HG03432 (cell line): ENCODE data around the gene PEX11B.

Source experiments
- ATAC-seq: cut with Tn5 transposase; IDR thresholded peaks from one replicate; pipeline ENCODE4 v1.9.1; 2021; ENCODE audit warnings: mild to moderate bottlenecking, moderate library complexity; ENCODE audit not compliant: unreplicated experiment

Gene PEX11B

DNA sequence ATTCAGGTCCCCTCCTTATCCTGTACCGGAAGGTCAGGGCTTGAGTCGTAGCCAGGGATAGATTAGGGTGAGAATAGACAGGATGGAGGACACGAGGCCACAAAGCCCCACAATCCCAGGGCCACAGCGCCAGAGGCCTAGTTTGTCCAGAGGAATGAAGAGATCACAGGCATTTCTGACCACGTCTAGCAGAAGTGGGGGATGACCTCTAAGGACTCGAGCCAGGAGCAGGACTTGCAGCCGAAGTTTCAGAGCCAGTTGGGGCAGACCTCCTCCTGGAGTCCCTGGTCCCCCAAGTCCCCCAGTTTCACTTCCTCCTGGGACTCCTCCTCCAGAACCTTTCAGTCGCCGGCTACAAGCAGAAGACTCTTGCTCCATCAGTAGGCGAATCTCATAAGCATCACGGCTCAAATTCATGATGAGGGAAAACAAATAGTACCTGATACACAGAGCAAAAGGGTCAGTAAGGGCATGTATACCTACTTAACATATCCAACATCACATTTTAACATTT is 6.3 kb downstream of the PEX11B start:
- no peak for ATAC-seq

DNA sequence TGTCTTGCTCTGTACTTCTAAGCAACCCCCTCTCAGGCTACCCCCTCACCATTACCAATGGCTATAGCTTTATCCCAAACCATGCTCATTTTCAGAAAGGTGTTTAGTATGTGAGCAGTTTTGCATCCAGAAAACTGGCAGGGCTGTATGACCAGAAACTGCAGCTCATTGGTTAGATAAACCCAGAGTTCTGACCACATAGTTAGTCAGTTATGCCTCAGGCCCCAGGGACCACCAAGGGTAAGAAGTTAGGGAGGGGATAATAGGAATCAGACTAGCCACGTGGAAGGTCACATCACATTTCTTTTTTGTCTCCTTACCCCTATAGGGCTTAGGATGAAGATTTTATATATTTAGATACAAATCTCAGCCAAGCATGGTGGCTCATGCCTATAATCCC is 9.9 kb downstream of the PEX11B start:
- ATAC-seq: no peak

DNA sequence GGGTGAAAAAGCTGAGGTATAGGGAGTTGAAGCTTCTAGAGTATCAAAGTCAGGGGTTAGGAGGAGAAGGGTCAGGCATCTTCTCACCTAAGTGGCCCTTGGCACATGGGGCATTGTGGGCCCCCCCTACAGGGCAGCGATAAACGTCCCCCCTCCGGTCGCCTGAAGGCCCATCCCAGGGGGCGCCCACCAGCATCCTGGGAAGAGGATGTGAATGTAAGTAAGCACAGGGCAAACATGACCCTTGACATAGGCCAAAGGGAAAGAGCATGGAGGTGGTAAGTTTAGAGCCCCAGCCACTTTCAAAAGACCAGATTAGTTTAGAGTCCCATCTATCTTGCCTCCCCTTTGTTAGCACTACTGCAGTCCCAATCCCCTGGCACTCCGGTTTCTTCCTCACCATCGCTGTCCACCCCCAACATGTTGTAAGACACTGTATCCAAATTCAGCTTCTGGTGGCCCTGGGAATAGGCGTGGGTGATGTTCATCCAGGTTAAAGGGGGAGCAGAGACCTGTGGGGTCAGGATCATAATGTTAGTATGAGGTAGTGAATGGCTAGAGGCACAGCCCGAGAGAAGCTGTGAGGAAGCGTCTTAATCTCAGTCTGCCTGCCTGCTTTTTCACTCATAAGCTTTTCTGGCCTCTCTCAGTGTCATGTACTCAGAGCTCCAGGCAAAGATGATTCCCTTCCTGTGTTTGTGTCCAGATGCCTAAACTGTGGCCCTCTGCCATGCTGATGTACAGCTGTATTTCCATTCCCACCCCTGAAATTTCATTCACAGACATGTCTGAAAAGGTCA is 11.4 kb downstream of the PEX11B start:
- no peak for ATAC-seq

DNA sequence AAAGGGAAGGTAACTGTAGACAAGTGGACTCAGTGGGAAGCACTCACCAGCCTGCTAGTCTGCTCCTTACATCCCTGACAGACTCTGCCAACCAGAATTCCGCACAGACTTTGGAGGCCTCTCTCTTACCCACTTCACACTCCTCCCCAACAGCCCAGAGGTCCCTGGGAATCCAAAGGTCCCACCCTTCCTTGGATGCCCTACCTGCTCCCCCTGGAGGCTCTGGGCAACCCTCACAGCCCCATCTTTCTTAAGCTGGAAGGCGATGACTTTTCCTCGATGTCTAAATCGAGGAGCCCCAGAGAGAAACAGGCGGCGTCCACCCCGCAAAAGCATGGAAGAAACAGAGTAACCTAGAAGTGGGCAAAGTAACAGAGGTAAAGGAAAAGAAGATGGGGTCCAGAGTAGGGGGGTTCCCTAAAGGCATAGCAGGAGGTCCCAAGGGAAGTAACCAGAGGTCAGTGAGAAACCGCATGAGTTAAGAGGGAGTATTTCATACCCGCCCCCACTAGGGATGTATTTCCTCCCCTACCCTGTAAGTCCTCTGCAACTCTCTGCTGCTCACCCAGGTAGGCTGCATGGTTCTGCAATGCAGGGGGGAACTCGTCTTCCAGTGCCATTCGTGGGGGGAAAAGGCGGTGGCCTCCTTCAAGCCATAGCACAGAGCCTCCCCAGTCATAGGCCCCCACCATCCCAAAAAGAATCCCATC is 17.1 kb downstream of the PEX11B start:
- no peak for ATAC-seq

DNA sequence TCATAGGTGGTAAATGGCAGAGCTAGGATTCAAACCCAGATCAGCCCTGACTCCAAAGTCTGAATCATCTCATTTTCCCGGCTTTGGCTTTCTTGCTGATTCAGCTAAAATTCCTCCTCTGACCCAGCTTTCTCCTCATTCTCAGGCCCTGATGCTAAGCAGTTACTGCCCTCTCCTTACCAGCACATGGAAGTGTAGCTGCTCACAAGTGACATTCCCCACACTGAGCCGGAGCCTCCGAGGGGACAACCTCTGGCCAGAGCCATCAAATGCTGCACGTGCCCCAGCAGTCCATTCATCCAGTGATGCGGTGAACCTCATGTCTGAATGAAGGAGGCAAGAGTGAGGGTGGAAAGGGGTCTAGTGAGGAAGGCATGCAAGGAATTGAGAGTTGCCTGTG is 19.8 kb downstream of the PEX11B start:
- ATAC-seq: no peak

DNA sequence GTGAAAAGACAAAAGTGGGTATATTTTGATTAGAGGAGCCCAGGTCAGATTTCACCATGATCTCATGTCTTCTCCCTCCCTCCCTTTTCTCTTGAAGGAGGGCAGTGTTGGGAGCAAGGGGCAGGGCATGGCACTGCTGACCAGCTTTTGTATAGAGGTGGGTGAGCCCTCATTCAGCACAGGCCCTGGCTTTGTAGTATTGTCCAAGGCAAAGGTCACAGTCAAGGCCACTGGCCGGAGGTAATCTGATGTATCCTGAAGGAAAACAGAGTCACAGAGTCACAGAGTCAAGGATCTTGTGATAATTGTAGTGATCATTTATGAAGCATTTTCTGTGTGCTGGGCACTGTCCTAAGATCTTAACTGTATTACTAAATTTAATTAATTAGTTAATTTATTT is 20.5 kb downstream of the PEX11B start:
- no peak for ATAC-seq

DNA sequence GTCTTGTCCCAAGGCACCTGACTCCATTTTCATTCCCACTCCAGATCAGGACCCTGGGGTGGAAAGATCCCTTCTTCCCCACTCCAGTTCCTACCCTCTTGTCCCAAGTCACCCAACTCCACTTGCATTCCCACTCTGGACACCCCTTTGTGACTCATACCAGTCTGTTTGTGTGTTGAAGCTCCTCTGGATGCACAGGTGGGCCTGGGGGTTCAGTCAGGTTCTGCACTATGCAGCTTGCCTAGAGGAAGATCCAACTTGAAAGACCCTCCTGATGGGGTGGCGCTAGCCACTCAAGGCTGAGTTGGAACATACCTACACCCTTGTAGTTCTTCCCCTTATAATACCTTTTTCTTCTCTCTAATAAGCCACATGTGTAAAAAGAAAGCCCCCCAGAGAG is 23.0 kb downstream of the PEX11B start:
- ATAC-seq: no peak

DNA sequence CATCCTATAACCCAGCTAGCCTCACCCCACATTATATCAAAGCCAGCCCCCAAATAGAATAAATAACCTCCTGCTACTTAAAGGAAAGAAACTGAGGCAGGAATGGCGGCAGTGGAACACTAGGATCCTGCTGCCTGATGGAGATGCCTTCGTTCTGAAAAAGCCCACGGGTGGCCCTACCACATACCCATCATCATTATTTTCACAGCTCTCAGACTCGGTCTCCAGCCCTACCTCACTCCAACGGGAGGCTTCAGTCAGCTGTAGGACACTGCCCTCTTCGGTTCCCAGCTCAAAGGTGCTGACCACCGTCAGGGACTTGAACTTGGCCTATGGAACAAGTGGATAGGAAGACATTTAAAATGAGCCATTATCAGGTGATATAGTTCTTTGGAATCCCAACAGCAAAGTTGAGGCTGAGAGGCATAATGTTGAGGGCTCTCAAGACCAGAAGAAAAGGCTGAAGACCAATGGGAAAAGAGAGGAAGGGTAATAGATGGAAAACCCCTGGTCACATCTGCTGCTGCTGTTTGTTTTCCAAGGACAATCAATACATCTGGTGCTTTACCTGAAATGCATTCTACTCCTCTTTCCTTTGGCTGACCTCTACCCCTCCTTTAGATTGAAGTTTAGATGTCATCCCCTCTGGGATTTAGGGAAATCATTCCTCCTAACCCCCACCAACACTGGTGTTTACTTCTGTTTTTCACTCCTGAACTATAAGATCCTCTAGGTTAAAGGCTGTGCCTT is 25.0 kb downstream of the PEX11B start:
- ATAC-seq: no peak

DNA sequence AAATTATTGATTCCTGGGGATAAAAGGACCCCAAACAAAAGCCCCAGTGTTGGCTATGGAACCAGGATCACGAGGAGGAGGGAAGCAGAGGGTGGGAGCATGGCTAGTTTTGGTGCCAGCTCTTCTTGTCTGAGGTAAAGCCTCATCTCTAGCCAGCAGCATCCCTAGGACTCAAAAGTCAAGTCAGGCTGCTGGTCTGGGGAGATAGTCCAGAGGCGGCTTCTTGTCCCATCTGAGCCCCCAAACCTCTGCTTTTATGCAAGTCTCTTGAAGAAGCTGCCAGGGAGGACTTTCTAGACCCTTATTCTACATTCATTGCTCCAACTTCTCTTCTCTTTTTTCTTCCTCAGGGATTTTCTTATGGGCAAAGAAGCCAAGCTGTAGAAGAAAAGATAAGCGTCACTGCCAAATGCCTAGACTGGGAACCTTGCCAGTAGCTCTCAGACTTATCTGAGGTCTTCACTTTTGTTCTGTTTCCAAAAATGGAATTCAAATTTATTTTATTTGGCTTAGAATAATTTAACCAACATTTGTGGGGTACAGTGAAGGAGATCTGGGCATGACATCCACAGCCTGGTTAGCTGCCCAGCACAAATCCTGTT is 25.9 kb downstream of the PEX11B start:
- ATAC-seq: no peak

DNA sequence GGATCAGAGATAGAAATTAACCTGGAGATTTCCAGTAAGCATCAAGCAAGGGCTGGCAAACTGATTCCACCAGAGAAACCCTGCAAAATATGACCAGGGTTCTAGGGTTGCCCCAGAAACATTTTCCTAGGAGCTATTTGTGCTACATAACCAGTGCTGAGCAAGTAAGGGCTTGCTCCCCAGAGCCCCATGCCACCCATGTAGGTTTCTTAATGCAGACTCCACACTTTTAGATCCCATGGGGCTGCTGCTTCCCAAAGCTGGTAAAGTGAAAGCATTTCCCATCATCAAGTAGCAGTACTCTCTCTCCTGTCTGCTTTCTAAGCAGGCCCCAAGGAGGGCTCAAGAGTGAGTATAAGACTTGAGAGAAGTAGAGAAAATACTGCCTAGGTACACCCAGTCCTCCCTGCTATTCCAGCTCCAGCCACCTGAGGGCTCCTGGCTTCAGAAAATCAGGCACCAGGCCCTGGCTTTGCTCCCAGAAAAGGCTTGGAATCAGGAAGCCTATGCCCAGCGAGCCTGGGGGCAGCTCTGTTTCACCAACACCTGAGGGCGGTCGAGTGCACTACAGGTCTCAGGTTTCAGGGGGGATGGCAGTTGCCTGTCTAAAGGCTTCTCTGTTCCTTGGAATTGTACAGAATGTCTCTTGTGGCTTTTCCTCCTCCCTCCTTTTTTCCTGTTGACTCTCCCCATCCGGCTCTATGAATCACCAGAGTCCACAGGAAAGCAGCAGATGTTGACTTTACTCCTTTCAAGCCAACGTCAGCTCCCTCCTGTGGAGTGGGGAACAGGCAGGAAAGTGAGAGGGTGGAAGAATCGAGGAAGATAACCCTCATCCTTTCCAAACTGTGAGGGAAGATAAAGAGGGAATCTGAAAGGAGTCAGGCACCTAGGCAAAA is 26.7 kb downstream of the PEX11B start:
- ATAC-seq: no peak

DNA sequence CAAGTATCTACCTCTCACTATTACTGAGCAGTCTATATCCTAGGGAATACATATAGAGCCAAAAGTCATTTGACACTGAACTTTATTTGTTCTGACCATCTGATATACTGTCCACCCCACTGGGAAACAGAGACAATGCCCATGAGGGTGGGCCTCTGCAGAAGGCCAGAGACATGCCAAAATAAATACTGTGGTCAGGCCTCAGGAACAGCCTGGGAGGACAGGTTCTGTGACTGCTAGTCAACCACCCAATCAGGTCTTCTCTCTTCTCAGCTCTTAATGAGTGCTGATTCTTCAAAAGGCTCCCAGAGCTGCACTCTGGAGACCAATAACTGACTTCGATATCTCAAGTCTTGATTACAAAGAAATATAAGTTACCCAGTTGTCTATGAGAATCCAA is 27.4 kb downstream of the PEX11B start:
- no peak for ATAC-seq

DNA sequence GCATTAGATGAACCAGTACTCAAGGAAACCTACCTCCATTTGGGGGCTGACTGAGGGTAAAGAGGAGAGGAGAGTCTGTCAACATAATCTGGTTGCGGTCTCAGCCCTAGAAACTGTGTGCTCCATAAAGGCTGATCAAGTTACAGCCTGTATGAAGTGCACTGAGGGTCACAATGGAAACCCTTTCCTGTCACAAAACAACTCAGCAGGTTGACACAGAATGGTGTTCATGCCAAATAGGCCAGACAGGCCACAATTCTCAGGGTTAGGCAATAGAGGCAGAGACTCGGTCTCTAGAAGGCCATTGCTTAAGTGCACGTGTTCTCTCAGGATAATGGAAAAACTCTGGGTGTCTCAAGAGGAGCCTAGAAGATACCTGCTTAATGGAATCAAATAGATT is 28.8 kb downstream of the PEX11B start:
- ATAC-seq: no peak

DNA sequence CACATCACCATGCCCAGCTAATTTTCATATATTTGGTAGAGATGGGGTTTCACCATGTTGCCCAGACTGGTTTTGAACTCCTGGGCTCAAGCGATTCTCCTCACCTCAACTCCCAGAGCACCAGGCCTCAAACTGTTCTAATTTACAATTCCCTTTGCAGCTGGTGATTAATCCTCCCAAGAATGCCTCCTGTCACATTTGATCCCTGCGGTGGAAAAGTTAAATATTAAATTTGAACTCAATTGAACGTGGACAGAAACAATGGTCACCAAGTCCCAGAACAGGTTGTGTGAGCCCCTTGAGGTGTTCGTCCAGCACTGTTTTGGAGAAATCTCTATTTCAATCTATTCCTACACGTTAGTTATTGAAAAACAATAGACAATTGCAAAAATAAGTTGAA is 30.9 kb downstream of the PEX11B start:
- ATAC-seq: no peak

DNA sequence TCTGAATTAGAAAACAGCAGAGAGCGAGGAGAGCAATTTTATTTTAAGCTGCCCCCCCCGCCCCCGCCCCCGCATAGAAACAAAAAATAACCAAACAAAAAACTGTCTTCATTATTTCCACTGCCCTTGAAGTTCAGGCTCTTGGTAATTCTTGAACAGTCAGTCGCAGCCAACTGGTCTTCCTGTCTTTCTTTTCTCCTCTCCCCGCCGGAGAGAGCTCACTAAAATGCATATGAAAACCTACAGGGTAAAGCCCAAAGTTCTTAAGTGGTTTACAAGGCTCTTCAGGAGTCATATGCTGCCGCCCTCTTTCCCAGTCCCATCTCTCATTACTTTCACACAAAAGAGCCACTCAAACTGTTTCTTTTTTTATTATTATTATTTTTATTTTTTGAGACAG is 31.7 kb downstream of the PEX11B start:
- ATAC-seq: no peak

DNA sequence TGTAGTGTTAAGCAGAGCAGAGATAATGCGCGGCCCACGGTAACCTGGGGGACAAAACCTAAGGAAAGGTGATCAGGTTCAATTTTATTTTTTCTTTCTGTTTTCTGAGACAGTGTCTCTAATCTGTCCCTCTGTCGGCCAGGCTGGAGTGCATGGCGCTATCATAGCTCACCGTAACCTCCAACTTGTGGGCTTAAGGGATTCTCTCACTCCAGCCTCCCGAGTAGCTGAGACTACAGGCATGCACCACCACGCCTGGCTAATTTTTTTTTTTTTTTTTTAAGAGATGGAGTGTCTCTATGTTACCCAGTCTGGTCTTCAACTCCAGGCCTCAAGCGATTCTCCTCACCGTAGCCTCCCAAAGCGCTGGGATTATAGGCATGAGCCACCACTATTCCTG is 32.1 kb downstream of the PEX11B start:
- ATAC-seq: no peak

DNA sequence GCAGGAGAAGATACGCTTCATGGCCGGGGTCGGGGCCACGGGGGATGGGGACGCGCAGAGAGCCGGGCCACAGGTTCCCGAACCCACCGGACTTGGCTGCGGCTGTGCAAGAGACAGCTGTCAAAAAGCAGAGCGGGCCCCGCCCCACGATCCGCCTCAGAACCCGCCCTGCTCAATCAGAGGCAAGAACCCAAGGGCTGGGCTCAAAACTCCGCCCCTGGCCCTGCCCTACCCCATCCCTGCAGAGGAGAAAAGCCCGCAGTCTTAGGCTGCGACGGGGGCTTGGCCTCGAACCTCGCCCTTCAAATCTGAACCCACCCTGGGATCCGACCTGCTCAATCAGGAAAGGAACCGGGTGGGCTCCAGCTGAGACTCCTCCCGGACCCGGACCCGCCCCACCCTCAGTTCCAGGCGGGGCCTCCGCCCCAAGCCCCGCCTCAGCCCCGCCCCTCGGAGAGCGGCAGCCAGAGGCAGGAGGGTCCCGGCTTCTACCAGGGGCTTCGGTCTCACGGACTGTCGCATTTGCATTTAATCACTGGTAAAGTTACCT is 32.7 kb downstream of the PEX11B start, which contains the start of gene ANKRD35:
ANKRD35 (minus strand) TSS at position 129 of the 550 bp plus-strand sequence; CDS start at position 21, 108 bp downstream.
- peak; percentile 98 for ATAC-seq

DNA sequence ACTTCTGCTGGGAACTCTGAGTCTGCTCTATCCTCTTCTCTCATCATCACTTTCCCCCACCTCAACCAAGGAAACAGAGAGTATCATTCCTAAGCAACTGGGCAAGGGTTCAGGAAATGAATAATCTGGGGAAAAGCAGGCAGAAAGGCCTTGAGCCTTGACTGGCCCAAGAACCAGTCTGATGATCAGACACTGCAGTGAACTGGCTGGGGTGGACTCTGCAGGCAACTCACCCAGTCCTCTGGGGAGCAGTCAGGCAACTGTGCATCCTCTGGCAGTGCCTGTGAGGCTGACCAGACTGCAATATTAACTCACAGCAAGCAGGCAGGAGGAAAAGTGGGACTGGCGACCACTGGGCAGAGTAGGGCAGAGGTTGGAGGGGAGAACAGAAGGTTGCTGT is 33.8 kb downstream of the PEX11B start:
- ATAC-seq: no peak

DNA sequence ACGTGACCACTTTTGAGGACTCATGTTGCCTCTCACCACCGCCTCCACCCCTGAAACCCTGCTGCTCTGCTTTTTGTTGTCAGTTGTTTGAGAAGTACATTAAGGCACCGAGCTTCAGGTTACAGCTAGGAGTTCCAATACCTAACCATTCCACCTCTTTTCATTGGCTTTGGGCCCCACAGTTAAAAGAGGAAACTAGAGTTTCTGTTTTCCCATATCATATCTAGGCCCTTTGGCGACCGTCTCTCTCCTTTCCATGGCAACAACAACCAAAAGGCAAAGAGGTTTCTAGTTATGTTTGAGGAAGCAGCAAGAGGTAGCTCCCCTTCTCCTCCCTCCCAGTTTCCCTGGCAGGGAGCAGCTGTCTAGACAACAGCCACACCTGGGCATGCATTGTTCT is 38.7 kb downstream of the PEX11B start:
- no peak for ATAC-seq

DNA sequence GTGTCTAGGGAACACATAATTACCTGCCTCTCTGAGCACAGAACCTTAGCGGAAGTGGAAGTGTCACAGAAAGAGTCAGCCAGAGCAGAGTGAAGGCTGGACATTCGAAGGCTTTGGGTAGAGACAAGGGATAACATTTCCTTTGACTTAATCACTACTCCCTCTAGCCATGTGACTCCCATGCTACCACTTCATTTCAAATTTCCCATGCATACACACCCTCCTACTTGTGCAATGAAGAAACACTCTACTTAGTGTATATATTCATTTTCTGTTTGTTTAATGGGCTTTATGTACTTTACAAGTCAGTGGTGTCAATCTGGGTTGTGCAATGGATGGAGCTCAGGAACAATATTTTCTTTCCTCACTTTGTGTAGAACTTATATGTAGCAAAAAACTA is 39.8 kb downstream of the PEX11B start:
- ATAC-seq: no peak
